SU-DHL-6 (cell line): Measurements from ENCODE around the gene SLC16A12.
"Not testable (repeated sequence)": the region's sequence is repeated elsewhere in the genome, so short reads cannot be mapped to it uniquely, and the experiment has no call there.

Experiments used
- CTCF ChIP-seq: fragments of 200-600 bp; sonication (generic); IDR thresholded peaks from one replicate; pipeline ENCODE4 v1.5.1; 2017; ENCODE audit warnings: antibody characterized with exemption, mild to moderate bottlenecking, low read length, moderate library complexity; ENCODE audit not compliant: insufficient read depth, poor library complexity, severe bottlenecking
- EZH2phosphoT487 ChIP-seq: fragments of 200-600 bp; sonication (generic), shearing (Covaris generic); conservative IDR thresholded peaks from 2 replicates; pipeline ENCODE4 v1.6.1; 2018; ENCODE audit warnings: mild to moderate bottlenecking, antibody characterized with exemption, low read length, moderate library complexity, mixed read lengths

- TF ChIP-seq CTCF, EZH2phosphoT487: not testable (repeated sequence)
Observed at GRCh38 chr10:89412276-89412675, 123.1 kb downstream of the SLC16A12 start.
